Naive thymus-derived CD4-positive, alpha-beta T cell (primary cell): ENCODE measurements around the gene IDH3A. TPM values are rescaled to one million over a fixed set of nuclear protein-coding genes. Genes with fewer than 3 reads are reported as not detected.
A peak's percentile ranks its signal among the peaks of the same experiment; 100 is the strongest.

Experiments
- ATAC-seq: fragments of 150-1000 bp; cut with Tn5 transposase; 2 replicates; pipeline ENCODE4 v1.10.0; 2021; ENCODE audit warnings: mild to moderate bottlenecking, moderate library complexity
- CTCF ChIA-PET: fragments of 350-600 bp; sonication (Branson Sonifier 250); formaldehyde crosslinking; loops from one replicate; lab custom pipeline; 2021; ENCODE audit warnings: antibody characterized with exemption; lab: Charles Lee
- POLR2A ChIA-PET: fragments of 350-600 bp; sonication (Branson Sonifier 250); formaldehyde crosslinking; loops from one replicate; lab custom pipeline; 2021; ENCODE audit warnings: antibody characterized with exemption, inconsistent platforms; lab: Charles Lee
- DNase-seq, 9 donors: peaks; one replicate each; pipeline versions ENCODE4 v3.0.0 to v3.0.0-alpha.2; 2020 to 2022; ENCODE audit warnings: mixed read lengths in 1 of 9
- H3K27ac ChIP-seq: one replicate; pipeline ENCODE4 v1.7.0; 2013; ENCODE audit warnings: mild to moderate bottlenecking, low read depth, low read length, moderate library complexity
- H3K27me3 ChIP-seq, 2 donors: one replicate each; pipeline ENCODE4 v1.7.0; 2013; ENCODE audit warnings: low read length in 2 of 2, mild to moderate bottlenecking in 2 of 2, moderate library complexity in 2 of 2; ENCODE audit not compliant: control insufficient read depth in 2 of 2, insufficient read depth in 2 of 2
- H3K36me3 ChIP-seq, 3 experiments: 1 replicate in 2 of 3; 2 replicates in 1 of 3; pipeline ENCODE4 v1.7.0; 2013; ENCODE audit warnings: low read length in 3 of 3, mild to moderate bottlenecking in 3 of 3, moderate library complexity in 1 of 3; ENCODE audit not compliant: insufficient read depth in 3 of 3, control insufficient read depth in 2 of 3
- H3K4me1 ChIP-seq, 2 donors: one replicate each; pipeline ENCODE4 v1.7.0; 2013; ENCODE audit warnings: low read length in 2 of 2, mild to moderate bottlenecking in 2 of 2, moderate library complexity in 1 of 2; ENCODE audit not compliant: control insufficient read depth in 2 of 2, insufficient read depth in 2 of 2
- H3K4me3 ChIP-seq: 2 replicates; pipeline ENCODE4 v1.7.0; 2013; ENCODE audit warnings: mild to moderate bottlenecking, low read length
- H3K9me3 ChIP-seq, 3 experiments: 1 replicate in 2 of 3; 2 replicates in 1 of 3; pipeline ENCODE4 v1.7.0; 2013; ENCODE audit warnings: low read length in 3 of 3; ENCODE audit not compliant: control insufficient read depth in 2 of 3
- H3K27ac Mint-ChIP-seq, 9 donors: one replicate each; pipeline ENCODE4 v1.8.0; 2020 to 2022; ENCODE audit warnings: mixed read lengths in 9 of 9, mild to moderate bottlenecking in 8 of 9, moderate library complexity in 5 of 9, inconsistent platforms in 2 of 9
- H3K27me3 Mint-ChIP-seq, 5 donors: one replicate each; pipeline ENCODE4 v1.8.0; 2021 to 2022; ENCODE audit warnings: mixed read lengths in 5 of 5, mild to moderate bottlenecking in 1 of 5
- H3K36me3 Mint-ChIP-seq, 5 donors: one replicate each; pipeline ENCODE4 v1.8.0; 2020 to 2022; ENCODE audit warnings: mixed read lengths in 5 of 5, mild to moderate bottlenecking in 3 of 5, inconsistent platforms in 1 of 5
- H3K4me1 Mint-ChIP-seq, 7 donors: one replicate each; pipeline ENCODE4 v1.8.0; 2020 to 2022; ENCODE audit warnings: mixed read lengths in 7 of 7, mild to moderate bottlenecking in 3 of 7, inconsistent platforms in 1 of 7
- H3K4me3 Mint-ChIP-seq, 10 donors: one replicate each; pipeline ENCODE4 v1.8.0; 2020 to 2022; ENCODE audit warnings: mild to moderate bottlenecking in 10 of 10, mixed read lengths in 10 of 10, moderate library complexity in 6 of 10, inconsistent platforms in 2 of 10
- H3K9me3 Mint-ChIP-seq, 11 donors: one replicate each; pipeline ENCODE4 v1.8.0; 2020 to 2022; ENCODE audit warnings: mixed read lengths in 11 of 11, mild to moderate bottlenecking in 4 of 11, inconsistent platforms in 1 of 11, moderate library complexity in 1 of 11
- intact Hi-C, 2 donors: fragments of 100-400 bp; cut with micrococcal nuclease; formaldehyde crosslinking; loops; one replicate each; pipeline ENCODE4 v1.15.1; 2023
- polyA plus RNA-seq, 2 donors: library from polyadenylated mRNA; unstranded; fragments of 300-500 nt; fragmentation: Illumina TruSeq; gene quantifications; one replicate each; pipeline ENCODE4 v1.2.3, GENCODE V29; 2021
- total RNA-seq, 6 experiments: library from RNA in 5 of 6; stranded (reverse) in 5 of 6; gene quantifications; 1 replicate in 5 of 6; 2 replicates in 1 of 6; pipeline ENCODE4 v1.2.3 and lab custom pipeline; 2021 to 2026

Gene IDH3A
- total and polyA plus RNA-seq, 7 experiments from 2014 or later, result 40.5 to 105 (median 57.4) TPM

- ChIA-PET POLR2A (interaction anchor here (1.1 to 2.3 kb wide), 4 partner anchors 58 to 149 kb away, joined by 3 to 9 read pairs (median 6); no protein-coding TSS in a partner anchor), CTCF (interaction anchor here (0.6 to 8.0 kb wide), 35 partner anchors 8 to 601 kb away, joined by 3 to 101 read pairs (median 4); no protein-coding TSS in a partner anchor)
- H3K4me1 Mint-ChIP-seq, result peaks cover 25 to 57% (median 28%) of the 10 kb centered on the region in 7 donors
- Histone ChIP-seq H3K9me3 (no peaks in the 10 kb centered on the region), H3K4me1 (peaks cover 18 to 32% of the 10 kb centered on the region in 2 donors), H3K4me3 (no peak overlapping the region), H3K36me3 (no peaks in the 10 kb centered on the region), H3K27me3 (no peaks in the 10 kb centered on the region), H3K27ac (no peak overlapping the region)
- ATAC-seq (peak; percentile 91), DNase-seq (peak; percentile 73 to 86 (median 82))
- peak overlapping the region in 6 of 9 donors; percentile 14 to 69 (median 52) for H3K27ac Mint-ChIP-seq
- H3K36me3 Mint-ChIP-seq, result no peaks in the 10 kb centered on the region
- H3K9me3 Mint-ChIP-seq, result no peaks in the 10 kb centered on the region
- intact Hi-C loops, result loop anchor here (1.0 to 2.0 kb wide), 9 partner anchors 31 to 198 kb away; partner anchors contain the start of gene TBC1D2B (in 1 of the 2)
- H3K4me3 Mint-ChIP-seq, result peak overlapping the region in 1 of 10 donors; percentile 40
- no peaks in the 10 kb centered on the region for H3K27me3 Mint-ChIP-seq
Measured at GRCh38 chr15:78108300-78109084, 40.7 kb upstream of the IDH3A start.

GRCh38 chr15:78109156-78109555 is 40.0 kb upstream of the IDH3A start:
- intact Hi-C loops, result loop anchor here in 1 of 2 donors (2.0 kb wide), 1 partner anchor 74 kb away; no protein-coding TSS in a partner anchor
- Mint-ChIP-seq H3K9me3 (no peaks in the 10 kb centered on the region), H3K4me1 (peaks cover 18 to 52% (median 22%) of the 10 kb centered on the region in 7 donors), H3K36me3 (no peaks in the 10 kb centered on the region), H3K4me3 (no peak overlapping the region), H3K27ac (peak overlapping the region in 2 of 9 donors; percentile 47 to 69), H3K27me3 (no peaks in the 10 kb centered on the region)
- H3K27ac ChIP-seq, result no peak overlapping the region
- no peaks in the 10 kb centered on the region for H3K9me3 ChIP-seq
- H3K4me3 ChIP-seq, result no peak overlapping the region
- peaks cover 12 to 26% of the 10 kb centered on the region in 2 donors for H3K4me1 ChIP-seq
- H3K27me3 ChIP-seq, result no peaks in the 10 kb centered on the region
- ChIA-PET CTCF (interaction anchor here (0.6 to 8.0 kb wide), 25 partner anchors 13 to 601 kb away, joined by 3 to 101 read pairs (median 5); no protein-coding TSS in a partner anchor), POLR2A (interaction anchor here (0.6 to 2.3 kb wide), 2 partner anchors 69 to 109 kb away, joined by 6 to 9 read pairs; no protein-coding TSS in a partner anchor)
- DNase-seq (no peak), ATAC-seq (no peak)
- no peaks in the 10 kb centered on the region for H3K36me3 ChIP-seq

- no peaks in the 10 kb centered on the region for H3K27me3 Mint-ChIP-seq
- no peak overlapping the region for H3K4me3 Mint-ChIP-seq
- H3K4me1 Mint-ChIP-seq, result peaks cover 9 to 43% (median 14%) of the 10 kb centered on the region in 7 donors
- DNase-seq (no peak), ATAC-seq (no peak)
- Histone ChIP-seq H3K4me3 (no peak overlapping the region), H3K9me3 (no peaks in the 10 kb centered on the region), H3K27ac (no peak overlapping the region), H3K36me3 (no peaks in the 10 kb centered on the region), H3K27me3 (no peaks in the 10 kb centered on the region), H3K4me1 (peaks cover 6 to 16% of the 10 kb centered on the region in 2 donors)
- intact Hi-C loops, result no loop called here
- ChIA-PET CTCF (interaction anchor here (0.6 to 8.0 kb wide), 10 partner anchors 77 to 723 kb away, joined by 3 to 101 read pairs (median 16); no protein-coding TSS in a partner anchor), POLR2A (interaction anchor here (2.3 kb wide), 1 partner anchor 110 kb away, joined by 9 read pairs; no protein-coding TSS in a partner anchor)
- no peaks in the 10 kb centered on the region for H3K9me3 Mint-ChIP-seq
- H3K27ac Mint-ChIP-seq, result no peak overlapping the region
- H3K36me3 Mint-ChIP-seq, result no peaks in the 10 kb centered on the region
Measured at GRCh38 chr15:78110096-78110495, 39.1 kb upstream of the IDH3A start.

- Mint-ChIP-seq H3K27me3 (no peaks in the 10 kb centered on the region), H3K27ac (no peak overlapping the region), H3K4me3 (peak overlapping the region in 1 of 10 donors; percentile 53), H3K9me3 (no peaks in the 10 kb centered on the region), H3K4me1 (peaks cover 1 to 35% (median 6%) of the 10 kb centered on the region in 7 donors), H3K36me3 (no peaks in the 10 kb centered on the region)
- Histone ChIP-seq H3K27ac (no peak overlapping the region), H3K27me3 (no peaks in the 10 kb centered on the region), H3K36me3 (no peaks in the 10 kb centered on the region), H3K4me3 (no peak overlapping the region), H3K4me1 (peaks cover 0 to 7% of the 10 kb centered on the region in 2 donors), H3K9me3 (no peaks in the 10 kb centered on the region)
- DNase-seq (no peak), ATAC-seq (no peak)
- ChIA-PET POLR2A (no interaction called here), CTCF (interaction anchor here (0.6 to 8.0 kb wide), 8 partner anchors 13 to 211 kb away, joined by 3 to 101 read pairs (median 4); no protein-coding TSS in a partner anchor)
- intact Hi-C loops, result no loop called here
Measured at GRCh38 chr15:78110916-78111475, 38.2 kb upstream of the IDH3A start.

- Mint-ChIP-seq H3K27ac (no peak overlapping the region), H3K27me3 (peaks cover 0 to 3% (median 0%) of the 10 kb centered on the region in 5 donors), H3K9me3 (no peaks in the 10 kb centered on the region), H3K4me1 (peaks cover 0 to 27% (median under 1%) of the 10 kb centered on the region in 7 donors), H3K36me3 (no peaks in the 10 kb centered on the region), H3K4me3 (no peak overlapping the region)
- DNase-seq (no peak), ATAC-seq (no peak)
- ChIA-PET CTCF (interaction anchor here (0.7 to 8.0 kb wide), 14 partner anchors 9 to 156 kb away, joined by 3 to 101 read pairs (median 3); no protein-coding TSS in a partner anchor), POLR2A (interaction anchor here (1.0 to 1.1 kb wide), 2 partner anchors 38 to 112 kb away, joined by 3 to 4 read pairs; partner anchors contain the start of gene IDH3A)
- no peaks in the 10 kb centered on the region for H3K36me3 ChIP-seq
- H3K4me1 ChIP-seq, result peaks cover 0 to 5% of the 10 kb centered on the region in 2 donors
- no peak overlapping the region for H3K4me3 ChIP-seq
- intact Hi-C loops, result no loop called here
- H3K9me3 ChIP-seq, result no peaks in the 10 kb centered on the region
- H3K27me3 ChIP-seq, result no peaks in the 10 kb centered on the region
- no peak overlapping the region for H3K27ac ChIP-seq
Measured at GRCh38 chr15:78111788-78112187, 37.4 kb upstream of the IDH3A start.

GRCh38 chr15:78112551-78112950 is 36.6 kb upstream of the IDH3A start:
- Mint-ChIP-seq H3K9me3 (no peaks in the 10 kb centered on the region), H3K36me3 (no peaks in the 10 kb centered on the region), H3K4me3 (no peak overlapping the region), H3K27me3 (peaks cover 0 to 5% (median 0%) of the 10 kb centered on the region in 5 donors), H3K4me1 (peaks cover 0 to 21% (median 0%) of the 10 kb centered on the region in 7 donors), H3K27ac (no peak overlapping the region)
- no peak for DNase-seq
- H3K36me3 ChIP-seq, result no peaks in the 10 kb centered on the region
- H3K4me3 ChIP-seq, result no peak overlapping the region
- peaks cover 0 to 5% of the 10 kb centered on the region in 2 donors for H3K4me1 ChIP-seq
- H3K27ac ChIP-seq, result no peak overlapping the region
- POLR2A ChIA-PET, result interaction anchor here (0.6 to 1.1 kb wide), 3 partner anchors 9 to 113 kb away, joined by 3 to 4 read pairs (median 3); partner anchors contain the start of gene IDH3A
- ATAC-seq, result no peak
- no peaks in the 10 kb centered on the region for H3K9me3 ChIP-seq
- CTCF ChIA-PET, result interaction anchor here (0.6 to 8.0 kb wide), 19 partner anchors 10 to 451 kb away, joined by 3 to 101 read pairs (median 4); no protein-coding TSS in a partner anchor
- intact Hi-C loops, result no loop called here
- H3K27me3 ChIP-seq, result no peaks in the 10 kb centered on the region
